Small intestine (tissue), 7 donors: Measurements from ENCODE around the gene ZYG11B. TPM values are rescaled to one million over a fixed set of nuclear protein-coding genes. Genes with fewer than 3 reads are reported as not detected.
"Not testable (repeated sequence)": the region's sequence is repeated elsewhere in the genome, so short reads cannot be mapped to it uniquely, and the experiment has no call there.

Experiments
- DNase-seq, 2 donors: peaks; one replicate each; pipeline versions ENCODE4 v3.0.0 to v3.0.0-alpha.2; 2013
- FAIRE-seq: peaks from 2 replicates; lab custom pipeline; 2012; peaks lifted over from hg19 to GRCh38; lab: Jason Lieb, UNC
- H3K27ac ChIP-seq, 3 donors: one replicate each; pipeline ENCODE4 v1.5.1; 2013; ENCODE audit warnings: low read length in 2 of 3, mild to moderate bottlenecking in 2 of 3, control low read depth in 1 of 3, inconsistent platforms in 1 of 3, low read depth in 1 of 3, moderate library complexity in 1 of 3
- H3K27me3 ChIP-seq, 3 donors: one replicate each; pipeline ENCODE4 v1.6.1; 2013; ENCODE audit warnings: low read length in 3 of 3, inconsistent platforms in 1 of 3; ENCODE audit not compliant: control insufficient read depth in 3 of 3, insufficient read depth in 3 of 3
- H3K36me3 ChIP-seq, 3 donors: one replicate each; pipeline ENCODE4 v1.6.1; 2013; ENCODE audit warnings: low read length in 3 of 3, inconsistent platforms in 1 of 3, low read depth in 1 of 3, mild to moderate bottlenecking in 1 of 3, moderate library complexity in 1 of 3; ENCODE audit not compliant: control insufficient read depth in 3 of 3, insufficient read depth in 2 of 3
- H3K4me1 ChIP-seq, 3 donors: one replicate each; pipeline ENCODE4 v1.6.1; 2013; ENCODE audit warnings: low read length in 2 of 3, inconsistent platforms in 1 of 3, low read depth in 1 of 3, mild to moderate bottlenecking in 1 of 3, moderate library complexity in 1 of 3; ENCODE audit not compliant: control insufficient read depth in 3 of 3, insufficient read depth in 2 of 3
- H3K4me3 ChIP-seq, 3 donors: one replicate each; pipeline ENCODE4 v1.5.1; 2013; ENCODE audit warnings: low read length in 3 of 3, control low read depth in 1 of 3, inconsistent platforms in 1 of 3, low read depth in 1 of 3, mild to moderate bottlenecking in 1 of 3, moderate library complexity in 1 of 3
- H3K9me3 ChIP-seq, 2 donors: one replicate each; pipeline ENCODE4 v1.6.1; 2013; ENCODE audit warnings: low read depth in 1 of 2, low read length in 1 of 2; ENCODE audit not compliant: control insufficient read depth in 2 of 2, insufficient read depth in 1 of 2
- WGBS, 3 donors: extraction: QIAGEN DNeasy Blood & Tissue Kit; methylation state at CpG; one replicate each; pipeline ENCODE4 v1.1.7; 2013; 5-methylcytosine and 5-hydroxymethylcytosine counted together
- polyA plus RNA-seq, 4 donors: library from polyadenylated mRNA; stranded (reverse) in 3 of 4; unstranded in 1 of 4; fragments of 200-250 nt in 3 of 4; fragments of 120-200 nt in 1 of 4; gene quantifications; one replicate each; pipeline versions ENCODE4 v1.2.1 to v1.2.3, GENCODE V29; 2013
- donor health status: healthy with polysubstance abuse.
- donor health status: control.
- donor health status: control.
- donor health status: Bipolar disorder and iron deficiency.
- donor health status: healthy.

ZYG11B gene
- polyA plus RNA-seq, 4 donors = 3.6 to 11.6 (median 5.6) TPM

GRCh38 chr1:52684545-52684944 lies 41.7 kb upstream of the ZYG11B start:
- Histone ChIP-seq H3K36me3 (peaks cover 6 to 33% (median 15%) of the 10 kb centered on the region in 3 donors), H3K27ac (no peak overlapping the region), H3K4me3 (no peak overlapping the region), H3K27me3 (no peaks in the 10 kb centered on the region), H3K9me3 (peaks cover 0 to 3% of the 10 kb centered on the region in 2 donors), H3K4me1 (no peaks in the 10 kb centered on the region)
- DNase-seq (no peak), FAIRE-seq (no peak)
- WGBS, 3 donors = 86 to 95% (median 94%) methylated on average over 1 of the region's 1 CpG

- H3K9me3 ChIP-seq, H3K4me3 ChIP-seq, H3K27me3 ChIP-seq, FAIRE-seq, H3K27ac ChIP-seq, H3K4me1 ChIP-seq: not testable (repeated sequence)
- peaks cover 6 to 43% (median 21%) of the 10 kb centered on the region in 3 donors for H3K36me3 ChIP-seq
- peak; percentile 65 to 75 for DNase-seq
- 55 to 58% (median 56%) methylated on average over 17 of the region's 17 CpGs for WGBS, 3 donors
These were observed 39.9 kb upstream of the ZYG11B start for GRCh38 chr1:52686261-52686751.

- FAIRE-seq (no peak), DNase-seq (no peak)
- no peaks in the 10 kb centered on the region for H3K4me1 ChIP-seq
- WGBS, 3 donors = 93 to 98% (median 97%) methylated on average over 5 of the region's 5 CpGs
- peaks cover 6 to 47% (median 21%) of the 10 kb centered on the region in 3 donors for H3K36me3 ChIP-seq
- H3K27me3 ChIP-seq = no peaks in the 10 kb centered on the region
- no peak overlapping the region for H3K4me3 ChIP-seq
- no peak overlapping the region for H3K27ac ChIP-seq
- H3K9me3 ChIP-seq = peaks cover 0 to 3% of the 10 kb centered on the region in 2 donors
These were observed 39.4 kb upstream of the ZYG11B start for GRCh38 chr1:52686830-52687229.

GRCh38 chr1:52691821-52692220 lies 34.4 kb upstream of the ZYG11B start:
- DNase-seq = no peak
- H3K27me3 ChIP-seq = no peaks in the 10 kb centered on the region
- peaks cover 4 to 47% (median 18%) of the 10 kb centered on the region in 3 donors for H3K36me3 ChIP-seq
- no peaks in the 10 kb centered on the region for H3K4me1 ChIP-seq
- no peaks in the 10 kb centered on the region for H3K9me3 ChIP-seq
- no peak for FAIRE-seq
- 94 to 98% (median 95%) methylated on average over 3 of the region's 3 CpGs for WGBS, 3 donors
- no peak overlapping the region for H3K27ac ChIP-seq
- H3K4me3 ChIP-seq = no peak overlapping the region

- DNase-seq (no peak), FAIRE-seq (no peak)
- H3K36me3 ChIP-seq = peaks cover 3 to 43% (median 14%) of the 10 kb centered on the region in 3 donors
- H3K27ac ChIP-seq = no peak overlapping the region
- peaks cover 0 to 3% (median 0%) of the 10 kb centered on the region in 3 donors for H3K4me1 ChIP-seq
- H3K4me3 ChIP-seq = no peak overlapping the region
- H3K9me3 ChIP-seq = no peaks in the 10 kb centered on the region
- no peaks in the 10 kb centered on the region for H3K27me3 ChIP-seq
- 85 to 99% (median 97%) methylated on average over 4 of the region's 4 CpGs for WGBS, 3 donors
These were observed 33.6 kb upstream of the ZYG11B start for GRCh38 chr1:52692697-52693096.

GRCh38 chr1:52693351-52693750 lies 32.9 kb upstream of the ZYG11B start:
- not testable (repeated sequence) for H3K4me3 ChIP-seq, H3K27me3 ChIP-seq, DNase-seq, FAIRE-seq, H3K9me3 ChIP-seq, H3K27ac ChIP-seq, H3K4me1 ChIP-seq
- H3K36me3 ChIP-seq = peaks cover 3 to 36% (median 9%) of the 10 kb centered on the region in 3 donors
- WGBS, 3 donors = 93 to 100% (median 94%) methylated on average over 7 to 10 of the region's 10 CpGs

GRCh38 chr1:52693843-52694242 lies 32.4 kb upstream of the ZYG11B start:
- H3K27ac ChIP-seq = no peak overlapping the region
- H3K27me3 ChIP-seq = no peaks in the 10 kb centered on the region
- H3K4me3 ChIP-seq = no peak overlapping the region
- FAIRE-seq (no peak), DNase-seq (no peak)
- H3K9me3 ChIP-seq = no peaks in the 10 kb centered on the region
- peaks cover 0 to 3% (median 3%) of the 10 kb centered on the region in 3 donors for H3K4me1 ChIP-seq
- WGBS, 3 donors = 92 to 100% (median 100%) methylated on average over 1 of the region's 1 CpG
- H3K36me3 ChIP-seq = peaks cover 0 to 34% (median 6%) of the 10 kb centered on the region in 3 donors

GRCh38 chr1:52695627-52696026 lies 30.6 kb upstream of the ZYG11B start:
- 95 to 96% (median 96%) methylated on average over 7 of the region's 7 CpGs for WGBS, 3 donors

More at GRCh38 chr1:52695627-52696026, 30.6 kb upstream of the ZYG11B start:
- H3K4me1 ChIP-seq = peaks cover 0 to 4% (median 3%) of the 10 kb centered on the region in 3 donors
- FAIRE-seq (no peak), DNase-seq (no peak)
- H3K27me3 ChIP-seq = no peaks in the 10 kb centered on the region
- no peak overlapping the region for H3K4me3 ChIP-seq
- H3K27ac ChIP-seq = no peak overlapping the region
- peaks cover 0 to 23% (median 6%) of the 10 kb centered on the region in 3 donors for H3K36me3 ChIP-seq
- H3K9me3 ChIP-seq = no peaks in the 10 kb centered on the region
